Measurements from ENCODE around the gene TK2.

The TK2 gene

DNA sequence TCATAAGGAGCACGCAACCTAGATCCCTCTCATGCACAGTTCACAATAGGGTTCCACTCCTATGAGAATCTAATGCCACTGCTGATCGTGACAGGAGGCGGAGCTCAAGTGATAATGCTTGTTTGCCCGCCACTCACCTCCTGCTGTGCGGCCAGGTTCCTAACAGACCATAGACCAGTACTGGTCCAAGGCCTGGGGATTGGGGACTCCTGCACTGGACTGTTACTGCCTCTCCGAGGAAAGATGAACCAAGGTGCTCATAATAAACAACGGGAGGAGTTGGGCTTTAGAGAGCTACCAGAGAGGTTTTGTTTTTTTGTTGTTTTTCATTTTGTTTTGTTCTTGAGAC, 58.2 kb downstream of the TK2 start:
- H3K4me2 ChIP-seq (ENCODE audit: low read length): no peak overlapping the region
- H3K27me3 ChIP-seq (ENCODE audit: control insufficient read depth, low read length): 0 out of 2 replicates have a peak, but pooled peaks cover 3% of the 10 kb centered on the region
- H4K20me1 ChIP-seq (ENCODE audit: control insufficient read depth, insufficient read depth, low read depth, low read length): no peaks in the 10 kb centered on the region
- H3K36me3 ChIP-seq (ENCODE audit: control insufficient read depth, low read length): no peaks in the 10 kb centered on the region
- no peaks in the 10 kb centered on the region for H3K4me1 ChIP-seq (ENCODE audit: control insufficient read depth, low read length)
- H3K79me2 ChIP-seq (ENCODE audit: control insufficient read depth, low read length): no peaks in the 10 kb centered on the region
- no peaks in the 10 kb centered on the region for H3F3A ChIP-seq (ENCODE audit: control insufficient read depth, insufficient read depth)
- H3K9me2 ChIP-seq (replicated peaks; ENCODE audit: control insufficient read depth, low read length): no peaks in the 10 kb centered on the region
- H3K27ac ChIP-seq (ENCODE audit: low read depth, low read length): no peak overlapping the region
- H3K4me3 ChIP-seq (ENCODE audit: low read length): no peak overlapping the region
- H3K9me3 ChIP-seq (ENCODE audit: control insufficient read depth, insufficient read depth, low read length): no peaks in the 10 kb centered on the region
- no peak for TF ChIP-seq EZH2phosphoT487 (IDR thresholded peaks at IDR 0.05; ENCODE audit: borderline replicate concordance, low read length)
- TF ChIP-seq, protein P1, sequence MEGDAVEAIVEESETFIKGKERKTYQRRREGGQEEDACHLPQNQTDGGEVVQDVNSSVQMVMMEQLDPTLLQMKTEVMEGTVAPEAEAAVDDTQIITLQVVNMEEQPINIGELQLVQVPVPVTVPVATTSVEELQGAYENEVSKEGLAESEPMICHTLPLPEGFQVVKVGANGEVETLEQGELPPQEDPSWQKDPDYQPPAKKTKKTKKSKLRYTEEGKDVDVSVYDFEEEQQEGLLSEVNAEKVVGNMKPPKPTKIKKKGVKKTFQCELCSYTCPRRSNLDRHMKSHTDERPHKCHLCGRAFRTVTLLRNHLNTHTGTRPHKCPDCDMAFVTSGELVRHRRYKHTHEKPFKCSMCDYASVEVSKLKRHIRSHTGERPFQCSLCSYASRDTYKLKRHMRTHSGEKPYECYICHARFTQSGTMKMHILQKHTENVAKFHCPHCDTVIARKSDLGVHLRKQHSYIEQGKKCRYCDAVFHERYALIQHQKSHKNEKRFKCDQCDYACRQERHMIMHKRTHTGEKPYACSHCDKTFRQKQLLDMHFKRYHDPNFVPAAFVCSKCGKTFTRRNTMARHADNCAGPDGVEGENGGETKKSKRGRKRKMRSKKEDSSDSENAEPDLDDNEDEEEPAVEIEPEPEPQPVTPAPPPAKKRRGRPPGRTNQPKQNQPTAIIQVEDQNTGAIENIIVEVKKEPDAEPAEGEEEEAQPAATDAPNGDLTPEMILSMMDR (IDR thresholded peaks at IDR 0.05; ENCODE audit: low read depth, low read length, poor library complexity, severe bottlenecking): no peak

DNA sequence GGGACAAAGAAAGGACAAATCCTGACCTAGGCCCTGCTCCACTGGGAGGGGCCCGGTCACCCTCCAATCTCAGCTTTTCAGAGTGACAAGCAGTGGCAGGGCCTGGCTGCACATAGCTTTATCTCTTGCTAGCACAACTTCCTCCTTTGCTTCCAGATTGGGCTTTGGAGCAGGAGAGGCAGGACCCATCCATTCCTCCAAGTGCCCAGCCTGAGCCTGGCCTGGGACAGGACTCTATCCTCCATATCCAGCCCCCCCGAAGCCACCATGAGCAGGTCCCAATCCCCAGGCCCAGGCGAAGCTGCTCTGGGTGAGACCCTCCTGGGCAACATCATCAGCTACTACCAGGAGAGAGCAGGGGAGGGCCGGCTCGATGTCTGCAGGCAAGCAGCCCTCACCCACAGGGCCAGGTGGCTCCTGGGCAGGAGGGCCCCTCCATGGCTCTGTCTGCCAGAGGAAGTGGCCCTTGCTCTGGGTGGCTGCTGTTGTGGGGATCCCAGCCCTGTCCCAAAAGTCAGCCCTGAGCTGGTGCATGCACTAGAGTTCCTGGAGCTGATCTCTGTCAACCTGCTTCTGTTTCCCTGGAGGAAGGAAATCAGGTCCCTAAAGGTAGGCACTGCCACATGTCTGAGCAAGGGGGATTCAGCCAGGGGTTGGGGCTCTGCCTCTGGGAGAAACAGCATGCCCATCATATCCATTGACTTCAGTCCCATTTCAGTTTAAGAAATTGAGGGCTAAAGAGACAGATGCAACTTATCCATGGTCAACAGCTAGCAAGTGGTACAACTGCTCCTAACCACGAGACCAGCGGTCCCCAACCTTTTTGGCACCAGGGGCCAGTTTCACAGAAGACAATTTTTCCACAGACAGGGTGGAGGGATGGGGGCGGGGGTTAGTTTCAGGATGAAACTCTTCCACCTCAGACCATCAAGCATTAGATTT, 58.9 kb downstream of the TK2 start:
- no peaks in the 10 kb centered on the region for H3F3A ChIP-seq (ENCODE audit: control insufficient read depth, insufficient read depth)
- H3K27ac ChIP-seq (ENCODE audit: low read depth, low read length): no peak overlapping the region
- H3K9me3 ChIP-seq (ENCODE audit: control insufficient read depth, insufficient read depth, low read length): no peaks in the 10 kb centered on the region
- no peaks in the 10 kb centered on the region for H3K36me3 ChIP-seq (ENCODE audit: control insufficient read depth, low read length)
- no peaks in the 10 kb centered on the region for H3K79me2 ChIP-seq (ENCODE audit: control insufficient read depth, low read length)
- H3K9me2 ChIP-seq (replicated peaks; ENCODE audit: control insufficient read depth, low read length): no peaks in the 10 kb centered on the region
- TF ChIP-seq, protein P1 (IDR thresholded peaks at IDR 0.05; ENCODE audit: low read depth, low read length, poor library complexity, severe bottlenecking): no peak
- no peak for TF ChIP-seq EZH2phosphoT487 (IDR thresholded peaks at IDR 0.05; ENCODE audit: borderline replicate concordance, low read length)
- no peaks in the 10 kb centered on the region for H3K4me1 ChIP-seq (ENCODE audit: control insufficient read depth, low read length)
- no peak overlapping the region for H3K4me3 ChIP-seq (ENCODE audit: low read length)
- 0 out of 2 replicates have a peak, but pooled peaks cover 3% of the 10 kb centered on the region for H3K27me3 ChIP-seq (ENCODE audit: control insufficient read depth, low read length)
- no peaks in the 10 kb centered on the region for H4K20me1 ChIP-seq (ENCODE audit: control insufficient read depth, insufficient read depth, low read depth, low read length)
- no peak overlapping the region for H3K4me2 ChIP-seq (ENCODE audit: low read length)

DNA sequence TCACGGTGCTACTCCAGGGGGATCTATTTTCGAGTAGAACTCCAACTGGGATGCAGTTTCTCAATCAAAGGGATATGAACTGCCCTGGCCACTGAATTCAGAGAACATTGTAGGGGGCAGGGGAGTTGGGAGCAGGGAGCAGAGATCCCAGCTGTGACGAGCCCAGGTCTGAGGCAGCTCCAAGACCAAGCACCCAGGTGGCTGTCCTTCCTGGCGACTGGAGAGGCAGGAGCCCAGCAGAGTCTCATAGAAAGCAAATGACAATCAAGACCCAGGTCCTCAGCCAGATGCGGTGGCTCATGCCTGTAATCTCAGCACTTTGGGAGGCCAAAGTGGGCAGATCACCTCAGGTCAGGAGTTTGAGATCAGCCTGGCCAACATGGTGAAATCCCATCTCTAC, 60.1 kb downstream of the TK2 start:
- TF ChIP-seq, protein P1 (IDR thresholded peaks at IDR 0.05; ENCODE audit: low read depth, low read length, poor library complexity, severe bottlenecking): no peak
- TF ChIP-seq EZH2phosphoT487 (IDR thresholded peaks at IDR 0.05; ENCODE audit: borderline replicate concordance, low read length): no peak
- H3K9me2 ChIP-seq (replicated peaks; ENCODE audit: control insufficient read depth, low read length): no peaks in the 10 kb centered on the region
- H3K4me1 ChIP-seq (ENCODE audit: control insufficient read depth, low read length): no peaks in the 10 kb centered on the region
- no peaks in the 10 kb centered on the region for H3F3A ChIP-seq (ENCODE audit: control insufficient read depth, insufficient read depth)
- H3K4me2 ChIP-seq (ENCODE audit: low read length): no peak overlapping the region
- H3K36me3 ChIP-seq (ENCODE audit: control insufficient read depth, low read length): no peaks in the 10 kb centered on the region
- H4K20me1 ChIP-seq (ENCODE audit: control insufficient read depth, insufficient read depth, low read depth, low read length): no peaks in the 10 kb centered on the region
- no peak overlapping the region for H3K4me3 ChIP-seq (ENCODE audit: low read length)
- H3K27me3 ChIP-seq (ENCODE audit: control insufficient read depth, low read length): 0 out of 2 replicates have a peak, but pooled peaks cover 3% of the 10 kb centered on the region
- no peaks in the 10 kb centered on the region for H3K9me3 ChIP-seq (ENCODE audit: control insufficient read depth, insufficient read depth, low read length)
- H3K79me2 ChIP-seq (ENCODE audit: control insufficient read depth, low read length): no peaks in the 10 kb centered on the region
- no peak overlapping the region for H3K27ac ChIP-seq (ENCODE audit: low read depth, low read length)

Measured in DOHH2 (cell line).